AG09309 (cell line): ENCODE measurements around the gene LRP1.

Source experiments
- DNase-seq: peaks from one replicate; pipeline ENCODE4 v3.0.0-alpha.2; 2010; ENCODE audit warnings: low read depth
- H3K4me3 ChIP-seq: 2 replicates; pipeline ENCODE4 v1.5.1; 2011; ENCODE audit warnings: mild to moderate bottlenecking, low read depth, low read length, moderate library complexity; ENCODE audit not compliant: control insufficient read depth
- TF ChIP-seq, protein P1 (sequence below): IDR thresholded peaks from 2 replicates; pipeline ENCODE4 v1.5.1; 2011; ENCODE audit warnings: mild to moderate bottlenecking, low read depth, low read length, inconsistent platforms; ENCODE audit not compliant: insufficient read depth, control insufficient read depth; ENCODE audit errors: missing control alignments

Gene LRP1

DNA sequence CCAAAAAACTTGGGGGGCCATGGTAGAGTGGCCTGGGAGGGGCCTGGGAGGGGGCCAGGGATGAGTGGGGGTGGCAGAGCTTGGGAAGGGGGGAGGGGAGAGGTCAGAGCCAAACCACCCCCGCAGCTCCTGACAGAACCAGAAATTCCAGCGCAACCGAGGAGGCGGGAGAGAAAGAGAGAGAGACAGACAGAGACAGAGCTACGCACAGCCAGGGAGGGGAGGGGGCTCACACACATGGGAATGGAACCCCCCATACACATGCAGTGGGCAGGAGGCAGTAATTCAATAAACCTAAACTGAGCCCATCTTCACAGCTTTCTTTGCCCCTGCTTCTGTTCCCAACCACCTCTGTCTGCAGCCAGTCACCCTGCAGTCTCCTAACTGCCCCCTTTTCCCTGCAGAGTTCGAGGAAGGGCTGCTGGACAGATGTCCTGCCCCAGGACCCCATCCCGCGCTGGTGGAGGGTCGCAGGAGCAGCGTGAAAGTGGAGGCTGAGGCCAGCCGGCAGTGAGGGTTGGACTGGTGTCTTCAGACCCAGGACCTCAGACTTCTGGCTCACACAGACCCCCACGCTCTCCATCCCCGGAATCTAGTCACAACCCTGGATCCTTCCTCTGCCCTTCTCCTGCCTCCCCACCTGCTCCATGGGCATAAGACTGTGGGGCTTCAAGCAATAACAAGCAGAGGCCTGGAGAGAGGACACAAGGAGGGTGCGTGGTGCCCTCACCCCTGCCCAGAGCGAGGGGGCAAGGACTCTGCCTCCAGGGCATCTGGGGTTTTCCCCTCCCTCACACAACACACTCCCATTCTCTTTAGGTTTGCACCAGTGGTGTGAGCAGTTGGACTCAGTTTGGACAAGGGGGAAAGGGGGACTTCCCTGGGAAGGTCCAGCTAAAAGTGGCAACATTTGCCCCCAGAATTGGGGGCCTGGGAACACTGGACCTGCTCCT lies 33.8 kb upstream of the LRP1 start:
- TF ChIP-seq, protein P1, sequence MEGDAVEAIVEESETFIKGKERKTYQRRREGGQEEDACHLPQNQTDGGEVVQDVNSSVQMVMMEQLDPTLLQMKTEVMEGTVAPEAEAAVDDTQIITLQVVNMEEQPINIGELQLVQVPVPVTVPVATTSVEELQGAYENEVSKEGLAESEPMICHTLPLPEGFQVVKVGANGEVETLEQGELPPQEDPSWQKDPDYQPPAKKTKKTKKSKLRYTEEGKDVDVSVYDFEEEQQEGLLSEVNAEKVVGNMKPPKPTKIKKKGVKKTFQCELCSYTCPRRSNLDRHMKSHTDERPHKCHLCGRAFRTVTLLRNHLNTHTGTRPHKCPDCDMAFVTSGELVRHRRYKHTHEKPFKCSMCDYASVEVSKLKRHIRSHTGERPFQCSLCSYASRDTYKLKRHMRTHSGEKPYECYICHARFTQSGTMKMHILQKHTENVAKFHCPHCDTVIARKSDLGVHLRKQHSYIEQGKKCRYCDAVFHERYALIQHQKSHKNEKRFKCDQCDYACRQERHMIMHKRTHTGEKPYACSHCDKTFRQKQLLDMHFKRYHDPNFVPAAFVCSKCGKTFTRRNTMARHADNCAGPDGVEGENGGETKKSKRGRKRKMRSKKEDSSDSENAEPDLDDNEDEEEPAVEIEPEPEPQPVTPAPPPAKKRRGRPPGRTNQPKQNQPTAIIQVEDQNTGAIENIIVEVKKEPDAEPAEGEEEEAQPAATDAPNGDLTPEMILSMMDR: no peak
- H3K4me3 ChIP-seq: no peak overlapping the region

DNA sequence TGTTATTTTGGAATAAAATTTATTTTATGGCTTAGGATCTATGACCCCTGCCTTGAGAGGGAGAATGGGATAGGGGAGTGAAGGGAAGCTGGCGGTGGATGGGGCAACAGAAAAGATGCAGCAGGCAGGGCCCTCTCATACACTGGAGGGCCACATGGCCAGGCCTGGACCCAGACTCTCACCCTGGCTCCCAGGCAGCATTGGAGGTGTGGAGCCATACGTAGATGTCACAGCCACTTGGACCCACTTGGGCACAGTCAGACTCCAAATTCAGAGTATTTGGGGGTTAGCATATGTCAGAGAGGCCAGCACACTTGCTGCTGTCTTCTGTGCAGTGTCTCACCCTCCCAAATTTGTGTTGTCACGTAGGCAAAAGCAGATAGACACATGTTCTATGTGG lies 32.8 kb upstream of the LRP1 start:
- DNase-seq: no peak
- no peak overlapping the region for H3K4me3 ChIP-seq
- TF ChIP-seq, protein P1: no peak

More for the DNA sequence above, 33.8 kb upstream of the LRP1 start:
- DNase-seq: no peak

DNA sequence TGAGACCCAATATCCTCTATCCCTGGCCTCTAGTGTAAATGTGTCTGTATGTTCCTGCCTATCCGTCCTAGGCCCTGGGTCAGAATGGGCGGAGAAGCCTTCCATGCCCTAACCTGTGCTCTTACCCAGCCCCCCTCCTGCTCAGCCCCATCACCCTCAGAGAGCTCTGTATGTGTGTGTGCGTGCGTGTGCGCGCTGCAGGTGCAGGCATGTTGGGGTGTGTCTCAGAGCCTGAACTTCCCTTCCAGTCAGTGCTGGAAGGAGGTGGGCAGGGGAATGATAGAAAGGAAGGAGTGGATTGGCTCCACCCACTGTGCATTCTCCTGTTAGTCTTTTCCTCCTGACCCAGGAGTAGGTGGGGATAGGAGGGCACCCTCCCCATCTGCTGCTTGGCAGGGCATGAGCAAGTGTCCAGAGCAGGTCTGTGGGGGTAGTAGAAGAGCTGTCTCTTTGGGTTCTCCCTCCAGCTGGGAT lies 32.1 kb upstream of the LRP1 start:
- DNase-seq: no peak
- TF ChIP-seq, protein P1: no peak
- H3K4me3 ChIP-seq: no peak overlapping the region

DNA sequence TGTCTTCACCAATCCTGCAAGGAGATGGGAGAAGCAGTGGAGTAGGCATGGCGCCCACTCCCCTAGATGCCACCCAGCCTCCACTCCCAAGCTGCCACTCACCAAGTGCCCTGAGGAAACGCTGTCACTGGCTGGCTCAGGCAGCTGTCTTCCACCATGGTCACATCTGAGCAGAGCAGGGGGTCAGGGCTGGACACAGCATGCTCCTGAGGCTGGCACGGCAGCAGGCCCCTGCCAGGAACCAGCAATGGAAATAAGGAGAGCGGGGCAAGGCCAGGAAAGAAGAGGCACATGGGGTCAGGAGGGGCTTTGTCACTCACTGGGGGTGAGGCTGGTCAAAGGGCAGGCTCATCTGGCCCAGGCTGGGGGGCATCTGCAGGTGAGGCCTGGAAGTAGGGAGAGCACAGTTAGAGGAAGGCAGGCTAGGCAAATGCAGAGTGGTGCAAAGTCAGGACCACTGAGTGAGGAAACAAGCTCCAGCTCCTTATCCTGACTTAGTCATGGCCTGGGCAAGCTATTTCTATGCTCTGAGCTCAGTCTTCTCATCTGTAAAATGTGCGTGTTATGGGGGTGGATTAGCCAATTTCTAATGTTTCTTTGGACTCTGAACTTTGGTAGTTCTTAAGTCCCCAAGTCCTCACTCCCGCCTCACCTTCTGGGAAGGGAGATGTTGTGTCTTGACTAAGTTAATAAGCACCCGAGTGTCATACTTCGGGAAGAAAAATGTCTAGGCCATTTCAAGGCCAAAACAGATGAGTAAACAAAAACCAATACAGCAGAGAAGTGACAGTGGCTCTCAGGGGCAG lies 31.3 kb upstream of the LRP1 start:
- no peak for DNase-seq
- TF ChIP-seq, protein P1: no peak
- no peak overlapping the region for H3K4me3 ChIP-seq

DNA sequence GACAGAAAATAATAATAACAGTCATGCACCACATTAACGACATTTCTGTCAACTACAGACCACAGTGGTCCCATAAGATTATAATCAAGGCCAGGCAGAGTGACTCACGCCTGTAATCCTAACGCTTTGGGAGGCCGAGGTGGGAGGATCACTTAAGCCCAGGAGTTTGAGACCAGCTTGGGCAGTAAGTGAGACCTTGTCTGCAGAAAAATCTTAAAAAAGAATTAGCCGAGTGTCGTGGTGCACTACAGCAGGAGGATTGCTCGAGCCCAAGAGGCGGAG lies 30.8 kb upstream of the LRP1 start:
- no peak overlapping the region for H3K4me3 ChIP-seq
- no peak for DNase-seq
- TF ChIP-seq, protein P1: no peak

DNA sequence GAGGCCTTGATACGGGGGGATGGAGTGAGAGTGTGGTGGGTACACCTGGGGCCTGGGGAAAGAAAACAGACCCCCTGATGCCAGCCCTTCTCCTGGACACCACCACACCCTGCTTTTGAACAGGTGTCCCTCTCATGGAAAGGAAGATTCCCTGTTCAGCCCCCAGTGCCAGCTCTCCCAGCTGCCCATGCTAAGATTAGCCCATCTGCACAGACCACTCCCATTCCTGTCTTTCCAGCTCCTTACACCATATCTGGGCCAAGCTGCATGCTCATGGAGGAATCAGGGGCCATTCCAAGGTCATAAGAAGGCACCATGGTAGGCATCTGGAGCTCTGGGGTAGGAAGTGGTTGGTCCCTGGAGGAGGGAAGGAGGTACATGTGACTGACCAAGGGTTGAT lies 29.7 kb upstream of the LRP1 start:
- H3K4me3 ChIP-seq: no peak overlapping the region
- TF ChIP-seq, protein P1: no peak
- no peak for DNase-seq
